HepG2 (cell line): ENCODE results near the gene BLVRA. TPM values are rescaled to one million over a fixed set of nuclear protein-coding genes. Genes with fewer than 3 reads are reported as not detected.

Experiments used
- ARID4A ChIP-seq: sonication (generic); formaldehyde crosslinking; IDR thresholded peaks from 2 replicates; pipeline ENCODE4 v1.5.0; 2020; ENCODE audit warnings: mild to moderate bottlenecking, missing genetic modification reagents, borderline replicate concordance
- HMG20B ChIP-seq: conservative IDR thresholded peaks from 2 replicates; pipeline ENCODE4 v1.6.1; 2016; ENCODE audit warnings: missing genetic modification reagents, missing compliant biosample characterization
- KAT8 ChIP-seq: IDR thresholded peaks from 2 replicates; pipeline ENCODE4 v1.6.1; 2016; ENCODE audit warnings: missing genetic modification reagents, missing compliant biosample characterization
- NFYC ChIP-seq: IDR thresholded peaks from 2 replicates; pipeline ENCODE4 v1.6.1; 2016; ENCODE audit warnings: missing genetic modification reagents, missing compliant biosample characterization
- PAXIP1 ChIP-seq: sonication (generic); formaldehyde crosslinking; conservative IDR thresholded peaks from 2 replicates; pipeline ENCODE4 v1.4.0; 2020; ENCODE audit warnings: mild to moderate bottlenecking, missing genetic modification reagents, moderate library complexity
- SOX6 ChIP-seq, 2 experiments: fragments of 450-650 bp in 1 of 2; sonication (generic) in 1 of 2; formaldehyde crosslinking in 1 of 2; IDR thresholded peaks; 2 replicates each; pipeline versions ENCODE4 v1.4.0 to v1.6.1; 2017 to 2020; ENCODE audit warnings: antibody characterized with exemption in 1 of 2, mild to moderate bottlenecking in 1 of 2, missing genetic modification reagents in 1 of 2
- TBX2 ChIP-seq: sonication (generic); formaldehyde crosslinking; IDR thresholded peaks from 2 replicates; pipeline ENCODE4 v1.5.0; 2020; ENCODE audit warnings: missing genetic modification reagents, mild to moderate bottlenecking, borderline replicate concordance
- ZBED4 ChIP-seq: sonication (generic); formaldehyde crosslinking; IDR thresholded peaks from 2 replicates; pipeline ENCODE4 v1.4.0; 2020; ENCODE audit warnings: missing genetic modification reagents, borderline replicate concordance
- ZFP36L2 ChIP-seq: sonication (generic); formaldehyde crosslinking; IDR thresholded peaks from 2 replicates; pipeline ENCODE4 v1.4.0; 2020; ENCODE audit warnings: missing genetic modification reagents
- ZFP41 ChIP-seq: sonication (generic); formaldehyde crosslinking; IDR thresholded peaks from 2 replicates; pipeline ENCODE4 v1.4.0; 2020; ENCODE audit warnings: mild to moderate bottlenecking, missing genetic modification reagents, borderline replicate concordance
- ZNF205 ChIP-seq: IDR thresholded peaks from 2 replicates; pipeline ENCODE4 v1.6.1; 2018; ENCODE audit warnings: missing biosample characterization, missing genetic modification reagents
- ZNF275 ChIP-seq: sonication (generic); formaldehyde crosslinking; IDR thresholded peaks from 2 replicates; pipeline ENCODE4 v1.8.0; 2022; ENCODE audit warnings: missing genetic modification reagents, mild to moderate bottlenecking, inconsistent platforms, borderline replicate concordance
- ZNF510 ChIP-seq: sonication (generic); formaldehyde crosslinking; IDR thresholded peaks from 2 replicates; pipeline ENCODE4 v1.4.0; 2020; ENCODE audit warnings: low read depth, mild to moderate bottlenecking, missing genetic modification reagents
- ZNF598 ChIP-seq: sonication (generic); formaldehyde crosslinking; IDR thresholded peaks from 2 replicates; pipeline ENCODE4 v1.5.1; 2020; ENCODE audit warnings: mild to moderate bottlenecking, missing genetic modification reagents, borderline replicate concordance
- ZNF670 ChIP-seq: sonication (generic); formaldehyde crosslinking; IDR thresholded peaks from 2 replicates; pipeline ENCODE4 v1.8.0; 2022; ENCODE audit warnings: mild to moderate bottlenecking, missing genetic modification reagents, borderline replicate concordance
- ZNF720 ChIP-seq: sonication (generic); formaldehyde crosslinking; IDR thresholded peaks from 2 replicates; pipeline ENCODE4 v1.4.0; 2020; ENCODE audit warnings: missing genetic modification reagents
- polyA plus RNA-seq, 8 experiments: library from polyadenylated mRNA; depleted of rRNA in 3 of 8; stranded (reverse) in 7 of 8; unstranded in 1 of 8; fragments of >200 nt; fragmentation: Illumina TruSeq in 4 of 8; extraction: Trizol in 4 of 8; gene quantifications; 2 replicates each; pipeline versions ENCODE4 v1.2.1 to v1.2.3, GENCODE V29; 2011 to 2016; ENCODE audit warnings: low read depth in 4 of 8, missing spikeins in 1 of 8, mixed read lengths in 1 of 8; ENCODE audit not compliant: insufficient read depth in 1 of 8
- total RNA-seq, 5 experiments: library from RNA; depleted of rRNA; stranded (reverse); fragments of >200 nt; fragmentation: Illumina TruSeq; extraction: Trizol; gene quantifications; 2 replicates each; pipeline ENCODE4 v1.2.3, GENCODE V29; 2016; ENCODE audit warnings: low read depth in 1 of 5

BLVRA gene
- total and polyA plus RNA-seq, 2 of the 13 experiments (the other 11 are each of a cell fraction or from before 2014, with no cell fraction given): 39.2 to 64.2 TPM

GRCh38 chr7:43764807-43765491 lies 6.5 kb downstream of the BLVRA start (continued):
- TF ChIP-seq PAXIP1 (CRISPR knock-in tag): peak; percentile 63; the same call in 1 of the 2 replicates
- TF ChIP-seq ZFP36L2 (CRISPR knock-in tag): no peak
- TF ChIP-seq ZFP41 (CRISPR knock-in tag): no peak
- TF ChIP-seq TBX2 (CRISPR knock-in tag): peak; percentile 73
- TF ChIP-seq ZNF275: no peak
- no peak for TF ChIP-seq ZNF670 (CRISPR knock-in tag)
- TF ChIP-seq ARID4A (CRISPR knock-in tag): no peak
- TF ChIP-seq NFYC (CRISPR knock-in tag): no peak
- no peak for TF ChIP-seq ZBED4 (CRISPR knock-in tag)
- no peak for TF ChIP-seq ZNF205 (CRISPR knock-in tag)
- no peak for TF ChIP-seq HMG20B
- TF ChIP-seq SOX6 (IDR thresholded peaks at IDR 0.05): no peak
- TF ChIP-seq SOX6 (CRISPR knock-in tag; IDR thresholded peaks at IDR 0.05): peak; percentile 70; the same call in 1 of the 2 replicates
- no peak for TF ChIP-seq ZNF510
- TF ChIP-seq ZNF598: no peak
- TF ChIP-seq KAT8 (CRISPR knock-in tag): 0 out of 2 replicates have a peak, but pooled peaks have one; percentile 33
- TF ChIP-seq ZNF720: no peak
